ENCODE measurements around the gene IL24. TPM values are rescaled to one million over a fixed set of nuclear protein-coding genes. Genes with fewer than 3 reads are reported as not detected.
A peak's percentile ranks its signal among the peaks of the same experiment; 100 is the strongest.

Gene IL24
- total RNA-seq, 6 donors from 2014 or later: 0.24 TPM; not detected in 5

- TF ChIP-seq EP300 (IDR thresholded peaks at IDR 0.05): no peak
- no peak for TF ChIP-seq POLR2AphosphoS5 (IDR thresholded peaks at IDR 0.05)
- no peak for TF ChIP-seq CTCF (IDR thresholded peaks at IDR 0.05)
- TF ChIP-seq POLR2A (IDR thresholded peaks at IDR 0.05): no peak
- WGBS, 2 donors: 87 to 91% methylated on average over 3 of the region's 3 CpGs
- no peaks in the 10 kb centered on the region for H3K9me3 ChIP-seq
- peak overlapping the region in 2 of 4 donors; percentile 44 to 63 for H3K27ac ChIP-seq
- H3K36me3 ChIP-seq: no peaks in the 10 kb centered on the region
- H3K4me1 ChIP-seq: peaks cover 21 to 35% (median 25%) of the 10 kb centered on the region in 4 donors
- no peak for ATAC-seq (ENCODE audit: low FRiP score in 2 of 2)
- no peaks in the 10 kb centered on the region for H3K27me3 ChIP-seq
- no peak overlapping the region for H3K4me3 ChIP-seq
- no peak for DNase-seq
Observed at GRCh38 chr1:206895325-206895724, 1.9 kb upstream of the IL24 start.

GRCh38 chr1:206895837-206896242, 1.4 kb upstream of the IL24 start:
- ATAC-seq (ENCODE audit: low FRiP score in 2 of 2) (peak in 1 of 2 donors; percentile 19), DNase-seq (no peak)
- peaks cover 17 to 30% (median 19%) of the 10 kb centered on the region in 4 donors for H3K4me1 ChIP-seq
- TF ChIP-seq EP300 (IDR thresholded peaks at IDR 0.05) (peak in 1 of 4 donors; percentile 70), POLR2A (IDR thresholded peaks at IDR 0.05) (no peak)
- H3K27me3 ChIP-seq: no peaks in the 10 kb centered on the region
- WGBS, 2 donors: 24 to 27% methylated on average over 3 of the region's 3 CpGs
- peak overlapping the region in 2 of 4 donors; percentile 44 to 63 for H3K27ac ChIP-seq
- no peaks in the 10 kb centered on the region for H3K36me3 ChIP-seq
- H3K9me3 ChIP-seq: no peaks in the 10 kb centered on the region
- H3K4me3 ChIP-seq: no peak overlapping the region

GRCh38 chr1:206896261-206896660, 982 bp upstream of the IL24 start:
- DNase-seq (no peak), ATAC-seq (ENCODE audit: low FRiP score in 2 of 2) (no peak)
- Histone ChIP-seq H3K36me3 (no peaks in the 10 kb centered on the region), H3K27me3 (no peaks in the 10 kb centered on the region), H3K4me3 (no peak overlapping the region), H3K27ac (peak overlapping the region in 1 of 4 donors; percentile 44), H3K9me3 (no peaks in the 10 kb centered on the region), H3K4me1 (peaks cover 13 to 30% (median 18%) of the 10 kb centered on the region in 4 donors)
- TF ChIP-seq EP300 (IDR thresholded peaks at IDR 0.05) (no peak), POLR2AphosphoS5 (IDR thresholded peaks at IDR 0.05) (no peak), CTCF (IDR thresholded peaks at IDR 0.05) (no peak), POLR2A (IDR thresholded peaks at IDR 0.05) (no peak)
- WGBS, 2 donors: 62 to 67% methylated on average over 3 of the region's 3 CpGs

GRCh38 chr1:206898089-206898914, 1.1 kb downstream of the IL24 start:
- Histone ChIP-seq H3K4me3 (no peak overlapping the region), H3K9me3 (no peaks in the 10 kb centered on the region), H3K27me3 (no peaks in the 10 kb centered on the region), H3K4me1 (peaks cover 8 to 26% (median 15%) of the 10 kb centered on the region in 4 donors), H3K27ac (no peak overlapping the region), H3K36me3 (no peaks in the 10 kb centered on the region)
- WGBS, 2 donors: 74 to 83% methylated on average over 11 of the region's 11 CpGs
- ATAC-seq (ENCODE audit: low FRiP score in 2 of 2): no peak
- peak in 1 of 2 donors; percentile 19 for DNase-seq
- no peak for TF ChIP-seq POLR2AphosphoS5 (IDR thresholded peaks at IDR 0.05)
- no peak for TF ChIP-seq CTCF (IDR thresholded peaks at IDR 0.05)
- TF ChIP-seq POLR2A (IDR thresholded peaks at IDR 0.05): no peak
- TF ChIP-seq EP300 (IDR thresholded peaks at IDR 0.05): no peak

- no peaks in the 10 kb centered on the region for H3K9me3 ChIP-seq
- H3K36me3 ChIP-seq: no peaks in the 10 kb centered on the region
- no peak overlapping the region for H3K27ac ChIP-seq
- no peak for TF ChIP-seq EP300 (IDR thresholded peaks at IDR 0.05)
- no peak for TF ChIP-seq POLR2AphosphoS5 (IDR thresholded peaks at IDR 0.05)
- H3K4me3 ChIP-seq: no peak overlapping the region
- H3K4me1 ChIP-seq: peaks cover 8 to 26% (median 15%) of the 10 kb centered on the region in 4 donors
- DNase-seq (no peak), ATAC-seq (ENCODE audit: low FRiP score in 2 of 2) (no peak)
- H3K27me3 ChIP-seq: no peaks in the 10 kb centered on the region
- 87 to 88% methylated on average over 13 of the region's 13 CpGs for WGBS, 2 donors
Observed at GRCh38 chr1:206898915-206899431, 1.7 kb downstream of the IL24 start.

Measured in upper lobe of left lung (tissue), 6 donors.